Karpas-422 (cell line): ENCODE results near the gene TANGO2. TPM values are rescaled to one million over a fixed set of nuclear protein-coding genes. Genes with fewer than 3 reads are reported as not detected.
A peak's percentile ranks its signal among the peaks of the same experiment; 100 is the strongest.

Source experiments
- DNase-seq: peaks from one replicate; pipeline ENCODE4 v3.0.0-alpha.2; 2015
- H2AFZ ChIP-seq: fragments of 200-600 bp; sonication (generic); 2 replicates; pipeline ENCODE4 v1.6.1; 2014; ENCODE audit warnings: antibody characterized with exemption, low read length, mixed read lengths
- H3K27ac ChIP-seq: fragments of 200-600 bp; sonication (generic); 2 replicates; pipeline ENCODE4 v1.5.1; 2014; ENCODE audit warnings: mild to moderate bottlenecking, low read length, moderate library complexity
- H3K27me3 ChIP-seq: fragments of 200-600 bp; sonication (generic); 2 replicates; pipeline ENCODE4 v1.6.1; 2014; ENCODE audit warnings: low read length, mixed read lengths
- H3K36me3 ChIP-seq: fragments of 200-600 bp; sonication (generic); 2 replicates; pipeline ENCODE4 v1.6.1; 2014; ENCODE audit warnings: low read length, mixed read lengths; ENCODE audit not compliant: insufficient read depth
- H3K4me1 ChIP-seq: fragments of 200-600 bp; sonication (generic); 2 replicates; pipeline ENCODE4 v1.6.1; 2014; ENCODE audit warnings: mild to moderate bottlenecking, low read length, mixed read lengths
- H3K4me2 ChIP-seq: fragments of 200-600 bp; sonication (generic); 2 replicates; pipeline ENCODE4 v1.6.1; 2014; ENCODE audit warnings: low read length, low read depth, mild to moderate bottlenecking; ENCODE audit not compliant: poor library complexity, severe bottlenecking
- H3K4me3 ChIP-seq: fragments of 200-600 bp; sonication (generic); 2 replicates; pipeline ENCODE4 v1.5.1; 2014; ENCODE audit warnings: mild to moderate bottlenecking, antibody characterized with exemption, low read length, mixed read lengths
- H3K79me2 ChIP-seq: fragments of 200-600 bp; sonication (generic); 2 replicates; pipeline ENCODE4 v1.6.1; 2014; ENCODE audit warnings: mild to moderate bottlenecking, low read length, mixed read lengths
- H3K9ac ChIP-seq: fragments of 200-600 bp; sonication (generic); 2 replicates; pipeline ENCODE4 v1.6.0; 2014; ENCODE audit warnings: low read length
- H3K9me2 ChIP-seq: fragments of 200-600 bp; sonication (generic), shearing (Covaris generic); replicated peaks from 2 replicates; pipeline ENCODE4 v1.6.0; 2014; ENCODE audit warnings: mild to moderate bottlenecking, low read length, moderate library complexity; ENCODE audit not compliant: insufficient read depth
- H3K9me3 ChIP-seq: fragments of 300-700, 200-600 bp; sonication (generic); 2 replicates; pipeline ENCODE4 v1.6.1; 2014; ENCODE audit warnings: low read length, mixed read lengths
- H4K20me1 ChIP-seq: fragments of 200-600 bp; sonication (generic); 2 replicates; pipeline ENCODE4 v1.6.1; 2014; ENCODE audit warnings: mild to moderate bottlenecking, antibody characterized with exemption, low read length, low read depth; ENCODE audit not compliant: insufficient read depth
- total RNA-seq: library from RNA; depleted of rRNA; stranded (reverse); fragments of >200 nt; shearing (Covaris generic); gene quantifications from 2 replicates; pipeline ENCODE4 v1.2.3, GENCODE V29; 2014; ENCODE audit warnings: low replicate concordance

TANGO2 gene
- total RNA-seq, 1 experiment from 2014 or later = 39.0 TPM

DNA sequence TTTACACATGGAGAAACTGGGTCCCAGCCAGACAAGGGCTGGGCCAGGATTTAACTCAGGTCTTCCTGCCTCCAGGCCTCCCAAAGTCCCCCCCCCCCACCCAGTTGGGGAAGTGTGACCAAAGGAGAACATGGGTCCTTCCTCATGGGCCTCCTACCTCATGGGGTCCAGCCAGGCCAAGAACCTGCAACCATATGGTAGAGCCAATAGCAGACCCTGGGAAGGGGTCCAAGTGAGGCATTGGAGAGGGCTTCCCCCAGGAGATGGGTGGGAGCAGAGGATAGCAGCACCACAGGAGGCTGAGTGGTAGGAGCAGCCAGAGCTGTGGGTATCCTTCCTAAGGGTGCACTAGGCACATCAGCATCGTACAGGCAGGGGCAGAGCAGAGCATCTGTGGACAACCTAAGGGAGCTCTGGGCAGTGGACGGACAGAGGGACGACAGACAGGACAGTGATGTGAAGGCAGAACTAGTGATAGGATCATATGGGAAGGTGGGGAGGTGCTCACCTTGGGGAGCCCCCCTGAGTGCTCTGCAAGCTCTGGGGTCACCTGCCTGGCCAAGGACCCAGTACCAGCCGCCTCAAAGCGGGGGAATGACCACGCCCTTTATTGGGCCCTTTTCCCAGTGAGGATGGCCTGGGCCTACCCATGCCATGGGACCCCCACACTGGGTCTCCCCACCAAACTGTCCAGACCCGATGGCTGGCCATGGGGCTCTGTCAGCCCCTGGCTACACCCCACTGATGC, 8.7 kb upstream of the TANGO2 start:
- Histone ChIP-seq H3K27me3 (no peaks in the 10 kb centered on the region), H3K27ac (no peak overlapping the region), H3K4me1 (peaks cover 16% of the 10 kb centered on the region), H2AFZ (no peak overlapping the region), H3K9ac (no peak overlapping the region), H3K9me2 (no peaks in the 10 kb centered on the region), H4K20me1 (no peaks in the 10 kb centered on the region), H3K9me3 (no peaks in the 10 kb centered on the region), H3K4me3 (no peak overlapping the region), H3K4me2 (no peak overlapping the region), H3K36me3 (no peaks in the 10 kb centered on the region), H3K79me2 (peaks cover 5% of the 10 kb centered on the region; the same call in 1 of the 2 replicates)
- no peak for DNase-seq

DNA sequence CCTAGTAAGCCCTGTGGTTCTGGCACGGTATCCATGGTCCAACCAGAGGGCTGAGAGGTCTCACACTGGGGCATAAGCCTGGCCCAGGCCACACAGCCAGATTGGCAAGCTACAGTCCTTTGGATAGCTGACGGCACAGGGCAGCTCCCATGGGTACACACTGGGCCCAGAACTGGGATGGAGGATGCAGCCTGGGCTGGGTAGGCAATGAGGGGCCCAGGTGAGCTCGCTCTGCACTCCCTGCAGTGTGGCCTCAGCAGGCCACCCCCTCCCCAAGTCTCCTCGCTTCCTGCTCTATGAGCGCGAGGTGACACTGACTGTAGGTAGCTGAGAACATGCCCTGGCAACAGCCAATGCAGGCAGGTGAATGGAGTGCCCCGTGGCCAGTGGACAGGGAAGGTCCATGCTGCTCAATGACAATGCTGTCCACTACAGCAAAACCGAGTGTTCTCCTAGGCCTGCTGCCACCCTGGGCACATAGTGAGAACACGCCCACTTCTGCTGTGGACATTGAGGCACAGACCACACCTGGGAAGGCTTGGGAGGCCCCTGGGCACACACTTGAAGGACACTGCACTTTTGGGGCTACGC, 8.1 kb upstream of the TANGO2 start:
- Histone ChIP-seq H3K27me3 (no peaks in the 10 kb centered on the region), H3K27ac (no peak overlapping the region), H3K9ac (no peak overlapping the region), H2AFZ (no peak overlapping the region), H3K9me3 (no peaks in the 10 kb centered on the region), H3K4me1 (peaks cover 22% of the 10 kb centered on the region), H3K36me3 (no peaks in the 10 kb centered on the region), H3K4me2 (no peak overlapping the region), H3K9me2 (no peaks in the 10 kb centered on the region), H4K20me1 (no peaks in the 10 kb centered on the region), H3K4me3 (no peak overlapping the region), H3K79me2 (peaks cover 5% of the 10 kb centered on the region; the same call in 1 of the 2 replicates)
- DNase-seq = no peak

DNA sequence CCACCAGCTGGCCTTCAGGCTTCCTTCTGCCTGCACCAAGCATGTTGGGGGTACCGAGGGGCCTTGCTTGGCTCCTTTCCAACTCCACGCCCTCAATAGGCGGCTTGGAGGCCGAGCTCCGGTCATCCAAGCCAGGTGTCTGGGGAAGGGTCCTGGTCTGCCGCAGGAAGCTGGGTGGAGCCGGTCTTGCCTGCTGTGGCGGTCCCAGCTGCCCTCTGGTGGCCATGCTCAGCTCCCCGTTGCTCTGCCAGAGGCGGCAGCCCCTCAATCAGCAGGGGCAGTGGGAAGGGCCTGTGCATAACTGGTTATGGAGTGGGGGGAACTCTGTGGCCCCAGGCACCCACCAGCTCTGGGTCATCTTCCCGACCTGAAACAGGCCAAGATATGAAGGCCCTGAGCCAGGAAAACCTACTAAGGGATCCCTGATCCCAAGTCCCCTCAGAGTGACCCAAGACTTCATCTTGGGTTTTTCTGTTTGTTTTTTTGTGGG, 7.5 kb upstream of the TANGO2 start:
- Histone ChIP-seq H3K27ac (no peak overlapping the region), H3K9ac (no peak overlapping the region), H3K4me2 (no peak overlapping the region), H3K36me3 (no peaks in the 10 kb centered on the region), H3K27me3 (no peaks in the 10 kb centered on the region), H3K9me2 (no peaks in the 10 kb centered on the region), H4K20me1 (no peaks in the 10 kb centered on the region), H2AFZ (no peak overlapping the region), H3K9me3 (no peaks in the 10 kb centered on the region), H3K79me2 (peaks cover 5% of the 10 kb centered on the region; the same call in 1 of the 2 replicates), H3K4me1 (peaks cover 22% of the 10 kb centered on the region), H3K4me3 (no peak overlapping the region)
- peak; percentile 74 for DNase-seq

DNA sequence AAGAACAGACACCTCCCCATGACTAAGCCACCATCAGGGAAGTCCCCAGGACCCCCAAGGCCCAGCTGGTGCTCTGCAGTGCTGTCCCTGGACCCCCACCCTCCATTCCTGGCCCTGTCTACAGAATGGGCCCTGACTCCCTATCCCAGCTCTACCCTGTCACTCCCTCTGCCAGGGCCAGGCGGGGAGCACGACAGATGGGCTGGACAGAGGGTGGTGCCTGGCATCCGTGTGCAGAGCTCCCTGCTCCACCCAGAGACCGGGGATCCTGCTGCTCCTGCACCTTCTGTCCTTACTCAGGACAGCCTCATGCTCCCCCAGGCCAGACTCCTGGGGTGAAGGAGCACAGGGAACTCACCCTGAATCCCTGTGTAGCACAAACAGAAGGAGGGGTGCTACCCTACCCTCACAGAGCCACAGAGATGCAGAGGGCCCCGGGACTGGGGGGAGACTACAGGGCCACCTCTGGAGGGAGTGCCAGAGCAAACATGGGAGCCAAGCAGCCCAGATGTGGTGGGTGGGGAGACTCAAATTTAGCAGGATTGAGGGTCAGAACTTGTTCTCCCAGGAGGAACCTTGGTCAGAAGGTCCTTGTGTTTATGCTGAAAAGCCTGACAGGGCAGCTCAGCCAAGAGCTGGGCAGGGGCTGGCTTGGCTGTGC, 6.3 kb upstream of the TANGO2 start:
- peaks cover 22% of the 10 kb centered on the region for H3K4me1 ChIP-seq
- H3K27ac ChIP-seq = no peak overlapping the region
- no peaks in the 10 kb centered on the region for H3K27me3 ChIP-seq
- peak overlapping the region; percentile 83 for H3K4me2 ChIP-seq
- H3K4me3 ChIP-seq = peak overlapping the region; percentile 84; the same call in 1 of the 2 replicates
- no peaks in the 10 kb centered on the region for H3K9me2 ChIP-seq
- H3K36me3 ChIP-seq = no peaks in the 10 kb centered on the region
- no peaks in the 10 kb centered on the region for H4K20me1 ChIP-seq
- no peaks in the 10 kb centered on the region for H3K9me3 ChIP-seq
- no peak for DNase-seq
- H3K9ac ChIP-seq = peak overlapping the region; percentile 81
- H3K79me2 ChIP-seq = peaks cover 5% of the 10 kb centered on the region; the same call in 1 of the 2 replicates
- no peak overlapping the region for H2AFZ ChIP-seq

DNA sequence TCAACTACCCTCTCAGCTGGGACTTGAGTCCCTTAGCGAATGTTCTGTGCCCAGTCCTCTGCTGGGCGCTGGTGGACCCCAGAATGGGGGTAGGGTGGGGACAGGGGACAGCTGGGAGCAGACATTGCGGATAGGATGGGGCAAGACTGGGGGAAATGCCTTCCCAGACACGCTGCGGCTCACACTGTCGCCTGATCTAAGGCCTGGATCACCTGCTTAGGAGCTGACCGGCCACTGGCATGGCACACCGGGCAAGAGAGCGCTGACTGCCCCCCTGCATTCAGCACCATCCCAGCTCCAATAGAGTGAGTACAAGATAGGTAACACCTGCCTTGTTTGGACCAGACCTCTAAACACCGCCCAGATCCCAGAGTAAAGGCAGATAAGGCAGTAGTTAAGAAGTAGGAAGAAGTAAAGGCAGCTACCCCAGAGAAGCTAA, 5.7 kb upstream of the TANGO2 start:
- Histone ChIP-seq H3K9ac (peak overlapping the region; percentile 81), H2AFZ (no peak overlapping the region), H3K9me3 (no peaks in the 10 kb centered on the region), H3K27ac (no peak overlapping the region), H3K4me2 (peak overlapping the region; percentile 83), H3K9me2 (no peaks in the 10 kb centered on the region), H3K36me3 (no peaks in the 10 kb centered on the region), H3K4me3 (peak overlapping the region; percentile 84; the same call in 1 of the 2 replicates), H3K27me3 (no peaks in the 10 kb centered on the region), H4K20me1 (no peaks in the 10 kb centered on the region), H3K4me1 (peaks cover 24% of the 10 kb centered on the region), H3K79me2 (peaks cover 5% of the 10 kb centered on the region; the same call in 1 of the 2 replicates)
- DNase-seq = no peak

DNA sequence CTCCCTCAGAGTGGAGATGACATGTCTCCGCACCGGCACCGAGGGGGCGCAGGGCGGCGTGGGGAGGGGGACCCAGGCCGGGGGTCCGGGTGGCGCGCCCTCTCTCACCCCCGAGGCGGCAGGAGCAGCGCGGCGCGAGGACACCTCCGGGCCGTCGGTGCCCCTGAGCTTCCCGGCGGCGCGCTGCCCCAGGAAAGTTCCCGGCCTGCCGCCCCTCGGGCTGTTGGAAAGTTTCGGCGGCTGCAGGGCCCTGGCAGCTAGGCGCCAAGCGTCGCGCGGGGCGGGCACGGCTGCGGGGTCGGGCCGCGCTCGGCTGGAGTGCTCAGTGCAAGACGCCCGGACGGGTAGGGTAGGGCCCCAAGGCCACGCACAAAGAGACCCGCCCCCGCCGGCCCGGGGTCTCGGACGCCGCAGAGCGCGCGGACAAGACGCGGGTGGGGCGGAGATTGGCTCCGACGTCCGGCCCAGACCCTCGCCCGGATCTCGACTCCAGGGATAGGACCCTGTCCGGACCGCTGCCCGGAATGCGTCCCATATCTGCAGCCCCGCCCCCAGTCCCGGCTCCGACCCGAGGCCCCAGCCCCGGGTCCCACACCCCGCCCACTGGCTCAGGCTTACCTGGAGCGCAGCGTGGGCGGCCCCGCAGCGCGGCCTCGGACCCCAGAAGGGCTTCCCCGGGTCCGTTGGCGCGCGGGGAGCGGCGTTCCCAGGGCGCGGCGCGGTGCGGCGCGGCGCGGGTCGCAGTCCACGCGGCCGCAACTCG, 4.8 kb upstream of the TANGO2 start:
- peaks cover 7% of the 10 kb centered on the region for H3K79me2 ChIP-seq
- H3K9me3 ChIP-seq = no peaks in the 10 kb centered on the region
- no peaks in the 10 kb centered on the region for H3K9me2 ChIP-seq
- H3K4me1 ChIP-seq = peaks cover 28% of the 10 kb centered on the region
- no peaks in the 10 kb centered on the region for H4K20me1 ChIP-seq
- no peaks in the 10 kb centered on the region for H3K27me3 ChIP-seq
- H3K4me3 ChIP-seq = peak overlapping the region; percentile 84
- DNase-seq = peak; percentile 70
- H3K4me2 ChIP-seq = peak overlapping the region; percentile 83
- no peak overlapping the region for H3K27ac ChIP-seq
- H3K9ac ChIP-seq = peak overlapping the region; percentile 81
- no peaks in the 10 kb centered on the region for H3K36me3 ChIP-seq
- H2AFZ ChIP-seq = peak overlapping the region; percentile 58; the same call in 1 of the 2 replicates

DNA sequence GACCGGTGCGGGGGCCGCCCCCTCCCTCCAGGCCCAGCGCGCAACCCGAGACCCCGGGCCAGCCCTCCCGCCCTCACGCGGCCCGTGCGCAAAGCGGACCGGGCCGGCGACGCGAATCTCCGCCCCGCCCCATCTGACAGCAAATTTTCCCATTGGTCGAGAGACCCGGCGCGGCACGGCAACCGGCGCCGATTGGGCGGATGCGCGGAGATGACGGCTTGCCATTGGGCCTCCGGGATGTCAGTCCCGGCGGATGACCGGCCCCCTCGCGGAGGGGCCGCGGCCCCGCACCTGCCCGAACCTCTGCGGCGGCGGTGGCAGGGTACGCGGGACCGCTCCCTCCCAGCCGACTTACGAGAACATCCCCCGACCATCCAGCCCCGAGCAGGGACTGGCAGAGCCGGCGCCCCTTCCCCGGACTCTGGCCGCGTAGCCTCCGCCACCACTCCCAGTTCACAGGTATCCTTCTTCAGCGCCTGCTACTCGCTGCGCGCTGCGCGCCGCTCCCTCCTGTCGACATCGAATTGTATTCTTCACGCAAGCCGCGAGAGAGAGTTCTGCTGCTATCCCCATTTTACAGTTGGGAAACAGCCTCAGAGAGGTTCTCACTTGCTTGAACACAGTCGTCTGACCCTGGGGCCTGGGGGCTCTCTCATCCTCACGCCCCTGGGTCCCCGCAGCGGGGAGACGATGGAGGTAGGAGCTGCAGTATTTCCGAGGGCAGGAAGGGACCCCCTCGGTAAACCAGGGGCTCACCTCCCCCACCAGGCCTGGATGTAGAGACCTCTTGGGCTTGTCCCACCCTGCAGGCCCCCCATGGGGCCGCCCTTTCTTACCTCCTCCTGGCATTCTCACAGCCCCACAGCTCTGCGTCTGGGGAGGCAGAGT, 3.9 kb upstream of the TANGO2 start, which contains the start of gene ARVCF:
TSS of gene ARVCF (minus strand) at position 90 of the 888 bp plus-strand sequence. CDS start 26,029 bp downstream, outside the sequence.
- Histone ChIP-seq H3K27me3 (no peaks in the 10 kb centered on the region), H3K9me3 (no peaks in the 10 kb centered on the region), H2AFZ (peak within 1 kb of the TSS; percentile 97; the same call in 1 of the 2 replicates), H3K36me3 (no peaks in the 10 kb centered on the region), H4K20me1 (no peaks in the 10 kb centered on the region), H3K79me2 (peaks cover 15% of the 10 kb centered on the region), H3K27ac (no peak within 1 kb of the TSS), H3K4me1 (peaks cover 31% of the 10 kb centered on the region), H3K4me3 (peak within 1 kb of the TSS; percentile 84), H3K4me2 (peak within 1 kb of the TSS; percentile 83), H3K9me2 (no peaks in the 10 kb centered on the region), H3K9ac (peak within 1 kb of the TSS; percentile 81)
- peak; percentile 97 for DNase-seq
